ENCODE measurements around the gene SERGEF. TPM values are rescaled to one million over a fixed set of nuclear protein-coding genes. Genes with fewer than 3 reads are reported as not detected.

SERGEF gene
- total RNA-seq, 1 donor from 2014 or later = 17.6 TPM

DNA sequence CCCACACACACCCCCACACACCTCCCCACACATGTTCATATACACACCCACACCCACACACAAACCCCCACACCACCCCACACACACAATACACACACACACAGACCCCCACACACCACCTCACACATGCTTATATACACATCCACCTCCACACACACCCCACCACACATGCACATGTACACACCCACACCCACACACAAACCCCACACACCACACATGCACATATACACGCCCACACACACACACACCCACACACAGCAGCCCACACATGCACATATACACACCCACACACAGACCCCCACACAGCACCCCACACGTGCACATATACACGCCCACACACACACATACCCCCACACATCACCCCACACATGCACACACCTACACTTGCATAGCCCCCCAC, 249.1 kb downstream of the SERGEF start:
- H3K27me3 Mint-ChIP-seq (ENCODE audit: low read depth, unreplicated experiment) = peaks cover 27% of the 10 kb centered on the region
- TF ChIP-seq, protein P1, sequence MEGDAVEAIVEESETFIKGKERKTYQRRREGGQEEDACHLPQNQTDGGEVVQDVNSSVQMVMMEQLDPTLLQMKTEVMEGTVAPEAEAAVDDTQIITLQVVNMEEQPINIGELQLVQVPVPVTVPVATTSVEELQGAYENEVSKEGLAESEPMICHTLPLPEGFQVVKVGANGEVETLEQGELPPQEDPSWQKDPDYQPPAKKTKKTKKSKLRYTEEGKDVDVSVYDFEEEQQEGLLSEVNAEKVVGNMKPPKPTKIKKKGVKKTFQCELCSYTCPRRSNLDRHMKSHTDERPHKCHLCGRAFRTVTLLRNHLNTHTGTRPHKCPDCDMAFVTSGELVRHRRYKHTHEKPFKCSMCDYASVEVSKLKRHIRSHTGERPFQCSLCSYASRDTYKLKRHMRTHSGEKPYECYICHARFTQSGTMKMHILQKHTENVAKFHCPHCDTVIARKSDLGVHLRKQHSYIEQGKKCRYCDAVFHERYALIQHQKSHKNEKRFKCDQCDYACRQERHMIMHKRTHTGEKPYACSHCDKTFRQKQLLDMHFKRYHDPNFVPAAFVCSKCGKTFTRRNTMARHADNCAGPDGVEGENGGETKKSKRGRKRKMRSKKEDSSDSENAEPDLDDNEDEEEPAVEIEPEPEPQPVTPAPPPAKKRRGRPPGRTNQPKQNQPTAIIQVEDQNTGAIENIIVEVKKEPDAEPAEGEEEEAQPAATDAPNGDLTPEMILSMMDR (IDR thresholded peaks at IDR 0.05; ENCODE audit: insufficient read depth, low read depth, low read length) = no peak
- no peak for TF ChIP-seq EZH2 (IDR thresholded peaks at IDR 0.05; ENCODE audit: insufficient read depth, low read length)
- H3K4me2 ChIP-seq (ENCODE audit: low read length) = no peak overlapping the region
- no peak overlapping the region for H3K27ac Mint-ChIP-seq (ENCODE audit: unreplicated experiment)
- no peak overlapping the region for H2AFZ ChIP-seq (ENCODE audit: low read depth, low read length)
- no peak for FAIRE-seq
- H3K9me3 Mint-ChIP-seq (ENCODE audit: unreplicated experiment) = peaks cover under 1% of the 10 kb centered on the region
- H3K4me3 ChIP-seq (ENCODE audit: insufficient read depth, low read depth, low read length) = no peak overlapping the region
- H3K4me1 ChIP-seq (ENCODE audit: insufficient read depth, low read length) = peaks cover 5% of the 10 kb centered on the region
- no peaks in the 10 kb centered on the region for H3K27me3 ChIP-seq (ENCODE audit: insufficient read depth, low read length)
- no peaks in the 10 kb centered on the region for H3K9me3 ChIP-seq (ENCODE audit: insufficient read depth, low read depth, low read length)
- H3K4me1 Mint-ChIP-seq (ENCODE audit: low read depth, unreplicated experiment) = no peaks in the 10 kb centered on the region
- H3K4me3 Mint-ChIP-seq (ENCODE audit: unreplicated experiment) = no peak overlapping the region
- H3K9ac ChIP-seq (ENCODE audit: low read length) = no peak overlapping the region
- H3K27ac ChIP-seq (ENCODE audit: low read depth, low read length) = no peak overlapping the region
- no peaks in the 10 kb centered on the region for H3K79me2 ChIP-seq (ENCODE audit: insufficient read depth, low read length)
- no peaks in the 10 kb centered on the region for H3K36me3 ChIP-seq (ENCODE audit: insufficient read depth, low read length)
- no peaks in the 10 kb centered on the region for H3K36me3 Mint-ChIP-seq (ENCODE audit: low read depth, unreplicated experiment)
- no peak for DNase-seq (ENCODE audit: low read depth)
- no peaks in the 10 kb centered on the region for H4K20me1 ChIP-seq (ENCODE audit: insufficient read depth, low read length)

DNA sequence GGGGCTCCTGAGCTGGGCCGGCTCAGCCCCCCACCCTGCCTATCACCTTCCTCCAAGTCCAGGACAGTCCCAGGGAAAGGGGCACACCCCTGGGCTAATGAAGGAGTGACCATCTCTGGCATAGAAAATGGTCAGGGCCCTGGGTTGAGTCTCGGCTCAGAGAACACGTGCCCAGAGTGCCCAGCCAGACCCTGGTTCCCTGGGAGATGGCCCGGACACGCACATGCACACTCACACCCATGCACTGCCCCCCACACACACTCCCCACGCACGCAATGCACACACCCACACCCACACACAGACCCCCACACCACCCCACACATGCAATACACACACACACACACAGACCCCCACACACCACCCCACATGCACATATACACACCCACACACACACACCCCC, 249.6 kb downstream of the SERGEF start:
- Histone ChIP-seq H3K9me3 (ENCODE audit: insufficient read depth, low read depth, low read length) (no peaks in the 10 kb centered on the region), H3K27ac (ENCODE audit: low read depth, low read length) (no peak overlapping the region), H3K4me2 (ENCODE audit: low read length) (no peak overlapping the region), H3K4me1 (ENCODE audit: insufficient read depth, low read length) (peaks cover 5% of the 10 kb centered on the region), H3K27me3 (ENCODE audit: insufficient read depth, low read length) (no peaks in the 10 kb centered on the region), H3K9ac (ENCODE audit: low read length) (no peak overlapping the region), H3K79me2 (ENCODE audit: insufficient read depth, low read length) (no peaks in the 10 kb centered on the region), H2AFZ (ENCODE audit: low read depth, low read length) (no peak overlapping the region), H3K36me3 (ENCODE audit: insufficient read depth, low read length) (no peaks in the 10 kb centered on the region), H4K20me1 (ENCODE audit: insufficient read depth, low read length) (no peaks in the 10 kb centered on the region), H3K4me3 (ENCODE audit: insufficient read depth, low read depth, low read length) (no peak overlapping the region)
- H3K4me1 Mint-ChIP-seq (ENCODE audit: low read depth, unreplicated experiment) = no peaks in the 10 kb centered on the region
- H3K4me3 Mint-ChIP-seq (ENCODE audit: unreplicated experiment) = no peak overlapping the region
- TF ChIP-seq, protein P1 (IDR thresholded peaks at IDR 0.05; ENCODE audit: insufficient read depth, low read depth, low read length) = no peak
- no peak for TF ChIP-seq EZH2 (IDR thresholded peaks at IDR 0.05; ENCODE audit: insufficient read depth, low read length)
- H3K36me3 Mint-ChIP-seq (ENCODE audit: low read depth, unreplicated experiment) = no peaks in the 10 kb centered on the region
- FAIRE-seq = no peak
- H3K27ac Mint-ChIP-seq (ENCODE audit: unreplicated experiment) = no peak overlapping the region
- peaks cover 27% of the 10 kb centered on the region for H3K27me3 Mint-ChIP-seq (ENCODE audit: low read depth, unreplicated experiment)
- DNase-seq (ENCODE audit: low read depth) = no peak
- peaks cover 5% of the 10 kb centered on the region for H3K9me3 Mint-ChIP-seq (ENCODE audit: unreplicated experiment)

DNA sequence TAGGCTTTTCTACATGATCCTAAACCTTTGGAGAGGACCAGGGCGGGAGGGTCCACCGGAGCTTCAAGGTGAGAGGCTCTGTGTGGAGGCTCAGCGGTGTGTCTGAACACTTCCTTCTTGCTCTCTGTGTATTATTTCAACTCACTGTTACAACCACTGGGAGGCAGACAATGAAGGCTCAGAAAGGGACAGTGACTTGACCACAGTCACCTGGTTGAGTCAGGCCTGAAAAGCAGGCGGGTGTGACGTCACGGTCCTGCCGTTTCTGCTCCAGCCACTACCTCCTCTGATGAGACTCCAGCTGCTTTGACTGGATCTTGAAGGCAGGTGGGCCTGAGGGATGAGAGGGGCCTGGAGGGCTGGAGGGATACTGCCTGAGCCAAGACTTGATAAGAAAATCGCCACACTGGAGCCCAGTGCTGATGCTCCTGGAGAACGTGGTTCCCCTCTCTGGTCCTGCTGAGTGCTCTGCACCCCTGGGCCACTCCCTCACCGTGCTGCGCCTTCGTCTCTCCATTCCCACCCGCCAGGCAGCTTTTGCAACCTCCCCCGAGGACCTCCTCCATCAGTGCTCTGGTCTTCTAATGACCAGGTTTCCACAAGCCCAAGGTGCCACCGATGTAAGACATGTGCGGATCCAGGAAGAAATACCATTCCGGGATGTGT, 250.4 kb downstream of the SERGEF start:
- H3K27ac Mint-ChIP-seq (ENCODE audit: unreplicated experiment) = no peak overlapping the region
- no peaks in the 10 kb centered on the region for H4K20me1 ChIP-seq (ENCODE audit: insufficient read depth, low read length)
- no peaks in the 10 kb centered on the region for H3K79me2 ChIP-seq (ENCODE audit: insufficient read depth, low read length)
- FAIRE-seq = no peak
- no peak overlapping the region for H3K4me3 ChIP-seq (ENCODE audit: insufficient read depth, low read depth, low read length)
- H3K36me3 ChIP-seq (ENCODE audit: insufficient read depth, low read length) = no peaks in the 10 kb centered on the region
- peaks cover 5% of the 10 kb centered on the region for H3K4me1 ChIP-seq (ENCODE audit: insufficient read depth, low read length)
- TF ChIP-seq, protein P1 (IDR thresholded peaks at IDR 0.05; ENCODE audit: insufficient read depth, low read depth, low read length) = no peak
- TF ChIP-seq EZH2 (IDR thresholded peaks at IDR 0.05; ENCODE audit: insufficient read depth, low read length) = no peak
- no peaks in the 10 kb centered on the region for H3K4me1 Mint-ChIP-seq (ENCODE audit: low read depth, unreplicated experiment)
- peaks cover 10% of the 10 kb centered on the region for H3K9me3 Mint-ChIP-seq (ENCODE audit: unreplicated experiment)
- no peak overlapping the region for H3K4me3 Mint-ChIP-seq (ENCODE audit: unreplicated experiment)
- no peaks in the 10 kb centered on the region for H3K36me3 Mint-ChIP-seq (ENCODE audit: low read depth, unreplicated experiment)
- H3K27ac ChIP-seq (ENCODE audit: low read depth, low read length) = no peak overlapping the region
- H2AFZ ChIP-seq (ENCODE audit: low read depth, low read length) = no peak overlapping the region
- H3K27me3 Mint-ChIP-seq (ENCODE audit: low read depth, unreplicated experiment) = peaks cover 26% of the 10 kb centered on the region
- H3K9ac ChIP-seq (ENCODE audit: low read length) = no peak overlapping the region
- no peaks in the 10 kb centered on the region for H3K27me3 ChIP-seq (ENCODE audit: insufficient read depth, low read length)
- DNase-seq (ENCODE audit: low read depth) = no peak
- H3K4me2 ChIP-seq (ENCODE audit: low read length) = no peak overlapping the region
- no peaks in the 10 kb centered on the region for H3K9me3 ChIP-seq (ENCODE audit: insufficient read depth, low read depth, low read length)

Measured in astrocyte (in vitro differentiated cells and primary cell).